ENCODE measurements around the gene SCGB1C1.
"Not testable (repeated sequence)": the region's sequence is repeated elsewhere in the genome, so short reads cannot be mapped to it uniquely, and the experiment has no call there.

Gene SCGB1C1

DNA sequence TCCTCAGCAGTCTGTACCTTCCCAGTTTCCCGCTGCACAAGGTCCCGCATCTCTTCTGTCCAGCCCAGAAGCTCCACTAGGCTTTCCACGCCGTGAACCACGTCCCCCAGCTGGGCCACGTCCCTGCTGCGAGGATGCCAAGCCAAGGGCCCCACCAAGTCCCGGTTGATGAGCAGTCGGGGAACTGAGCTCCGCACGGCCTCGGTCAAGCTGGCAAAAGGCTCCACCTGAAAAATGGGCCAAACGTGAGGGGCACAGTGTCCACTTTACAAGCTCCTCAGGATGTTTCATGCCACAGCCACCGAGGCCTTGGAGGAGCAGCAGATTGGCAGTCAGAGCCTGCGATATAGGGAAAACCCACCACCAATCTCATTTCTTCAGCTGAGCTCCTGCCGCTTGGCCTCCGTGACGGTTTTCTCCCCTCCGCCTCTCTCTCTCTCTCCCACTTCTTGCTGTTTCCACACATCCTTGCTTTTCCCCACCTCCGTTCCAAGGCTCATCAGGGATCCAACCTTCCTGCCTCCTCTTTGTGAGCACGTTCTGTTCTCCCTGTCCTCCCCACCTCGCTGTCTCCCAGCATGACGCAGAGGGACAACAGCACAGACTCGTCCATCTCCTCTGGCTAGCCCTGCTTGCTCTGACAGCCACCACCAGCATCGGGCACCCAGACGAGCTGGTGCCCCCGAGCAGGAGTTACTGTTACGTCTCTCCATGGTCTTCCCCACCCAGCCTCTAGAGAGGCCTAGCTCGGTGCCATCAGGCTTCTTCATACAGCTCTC, 26.1 kb downstream of the SCGB1C1 start:
- no peak for DNase-seq (ENCODE audit: low read depth in 2 of 2)

DNA sequence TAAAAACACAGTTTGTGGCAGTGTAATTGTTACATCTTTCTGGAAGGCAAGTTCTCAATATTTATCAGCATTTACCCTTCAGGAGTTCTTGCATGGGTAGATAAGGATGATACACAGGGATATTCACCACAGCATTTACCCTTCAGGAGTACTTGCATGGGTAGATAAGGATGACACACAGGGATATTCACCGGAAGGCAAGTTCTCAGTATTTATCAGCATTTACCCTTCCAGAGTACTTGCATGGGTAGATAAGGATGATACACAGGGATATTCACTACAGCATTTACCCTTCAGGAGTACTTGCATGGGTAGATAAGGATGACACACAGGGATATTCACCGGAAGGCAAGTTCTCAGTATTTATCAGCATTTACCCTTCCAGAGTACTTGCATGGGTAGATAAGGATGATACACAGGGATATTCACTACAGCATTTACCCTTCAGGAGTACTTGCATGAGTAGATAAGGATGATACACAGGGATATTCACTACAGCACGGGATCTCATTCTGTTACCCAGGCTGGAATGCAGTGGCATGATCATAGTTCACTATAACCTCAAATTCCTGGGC, 27.9 kb downstream of the SCGB1C1 start:
- not testable (repeated sequence) for DNase-seq (ENCODE audit: low read depth in 2 of 2)

DNA sequence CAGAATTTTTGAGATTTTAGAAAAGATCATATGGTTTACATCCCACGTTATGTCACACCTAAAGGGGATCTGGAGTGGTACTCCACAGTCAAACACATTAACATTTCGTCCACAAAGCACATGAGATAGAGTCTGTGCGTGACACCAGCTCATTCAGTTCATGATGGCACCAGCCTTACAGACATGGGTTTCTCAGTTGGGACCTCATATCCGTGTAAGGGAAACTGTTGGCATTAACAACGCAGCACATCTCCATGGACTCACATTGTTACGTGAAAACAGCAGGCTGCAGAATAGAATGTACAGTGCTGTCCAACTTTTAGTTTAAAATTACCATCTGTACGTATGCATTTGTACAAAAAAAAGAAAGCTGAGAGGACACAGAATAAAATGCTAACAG, 28.7 kb downstream of the SCGB1C1 start:
- DNase-seq (ENCODE audit: low read depth in 2 of 2): no peak

- DNase-seq (ENCODE audit: low read depth in 2 of 2): no peak
Observed at GRCh38 chr11:221998-222789, 29.3 kb downstream of the SCGB1C1 start.

DNA sequence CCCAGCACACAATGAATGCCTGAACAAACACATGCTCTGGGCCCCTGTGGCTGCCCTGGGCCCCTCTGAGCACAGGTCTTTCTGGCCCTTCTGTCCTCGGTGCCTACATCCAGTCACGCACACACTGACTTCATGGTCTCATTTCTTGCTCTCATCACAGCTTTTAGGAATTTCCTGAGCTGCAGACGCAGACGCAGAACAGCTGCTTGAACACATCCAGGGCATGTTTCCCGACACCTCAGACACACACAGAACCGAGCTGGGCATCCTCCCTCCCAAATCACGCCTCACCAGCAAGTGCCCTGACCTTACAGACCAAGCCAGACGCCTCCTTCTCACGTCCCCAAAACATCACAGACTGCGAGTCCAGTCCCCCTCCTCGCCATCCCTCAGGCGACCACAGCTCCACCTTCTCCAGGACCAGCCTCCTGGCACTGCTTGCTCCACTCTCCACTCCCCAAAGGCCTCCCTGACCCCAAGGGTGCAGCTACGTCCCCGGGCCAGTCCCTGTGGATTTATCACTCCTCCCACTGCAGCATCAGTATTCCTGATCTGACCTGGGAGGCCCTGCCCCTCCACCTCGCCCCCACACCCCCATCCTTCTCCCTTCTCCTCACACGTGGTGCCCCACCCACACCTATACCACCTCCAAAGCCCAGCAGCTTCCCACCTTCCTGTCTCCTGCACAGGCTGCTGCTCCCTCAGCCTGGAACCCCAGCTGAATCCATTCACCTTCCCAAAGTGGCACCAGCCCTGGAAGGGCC, 30.3 kb downstream of the SCGB1C1 start:
- no peak for DNase-seq (ENCODE audit: low read depth in 2 of 2)

DNA sequence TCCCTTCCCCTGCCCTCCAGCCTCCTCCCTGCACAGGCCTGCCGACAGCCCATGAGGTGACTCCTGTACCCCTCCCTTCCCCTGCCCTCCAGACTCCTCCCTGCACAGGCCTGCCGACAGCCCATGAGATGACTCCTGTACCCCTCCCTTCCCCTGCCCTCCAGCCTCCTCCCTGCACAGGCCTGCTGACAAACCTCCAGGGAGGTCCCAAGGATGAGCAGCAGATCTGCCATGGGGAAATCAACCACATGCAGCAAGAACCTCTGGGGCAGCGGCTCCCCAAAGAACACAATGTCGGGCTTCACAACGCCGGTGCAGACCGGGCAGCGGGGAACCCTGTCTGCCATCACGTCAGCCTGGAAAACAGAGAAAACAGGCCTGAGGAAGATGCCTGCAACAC, 31.0 kb downstream of the SCGB1C1 start:
- DNase-seq (ENCODE audit: low read depth in 2 of 2): no peak

GRCh38 chr11:224424-224823, 31.5 kb downstream of the SCGB1C1 start:
- no peak for DNase-seq (ENCODE audit: low read depth in 2 of 2)

GRCh38 chr11:225734-226453, 33.0 kb downstream of the SCGB1C1 start:
- no peak for DNase-seq (ENCODE audit: low read depth in 2 of 2)

GRCh38 chr11:227824-228379, 35.0 kb downstream of the SCGB1C1 start:
- no peak for DNase-seq (ENCODE audit: low read depth in 2 of 2)

GRCh38 chr11:230431-230830, 37.6 kb downstream of the SCGB1C1 start:
- DNase-seq (ENCODE audit: low read depth in 2 of 2): no peak

- DNase-seq (ENCODE audit: low read depth in 2 of 2): no peak
Observed at GRCh38 chr11:232783-233565, 40.1 kb downstream of the SCGB1C1 start.

- no peak for DNase-seq (ENCODE audit: low read depth in 2 of 2)
Observed at GRCh38 chr11:235180-235579, 42.3 kb downstream of the SCGB1C1 start.

DNA sequence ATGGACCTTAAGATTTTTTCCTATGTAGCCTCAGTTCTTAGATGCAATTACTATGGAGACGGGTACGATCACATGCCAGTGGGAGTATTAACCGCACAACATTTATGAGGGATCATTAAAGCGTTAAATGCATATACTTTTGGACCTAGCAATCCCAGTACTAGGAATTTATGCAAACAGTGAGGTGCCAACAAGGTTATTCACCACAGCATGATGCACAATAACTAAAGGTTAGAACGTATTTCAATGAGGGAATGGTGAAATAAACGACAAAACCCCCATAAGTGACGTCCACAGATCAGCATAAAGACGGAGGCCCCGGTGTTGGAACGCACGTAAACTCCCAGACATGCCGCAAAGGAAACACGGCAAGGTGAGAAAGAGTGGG, 42.7 kb downstream of the SCGB1C1 start:
- no peak for DNase-seq (ENCODE audit: low read depth in 2 of 2)

DNA sequence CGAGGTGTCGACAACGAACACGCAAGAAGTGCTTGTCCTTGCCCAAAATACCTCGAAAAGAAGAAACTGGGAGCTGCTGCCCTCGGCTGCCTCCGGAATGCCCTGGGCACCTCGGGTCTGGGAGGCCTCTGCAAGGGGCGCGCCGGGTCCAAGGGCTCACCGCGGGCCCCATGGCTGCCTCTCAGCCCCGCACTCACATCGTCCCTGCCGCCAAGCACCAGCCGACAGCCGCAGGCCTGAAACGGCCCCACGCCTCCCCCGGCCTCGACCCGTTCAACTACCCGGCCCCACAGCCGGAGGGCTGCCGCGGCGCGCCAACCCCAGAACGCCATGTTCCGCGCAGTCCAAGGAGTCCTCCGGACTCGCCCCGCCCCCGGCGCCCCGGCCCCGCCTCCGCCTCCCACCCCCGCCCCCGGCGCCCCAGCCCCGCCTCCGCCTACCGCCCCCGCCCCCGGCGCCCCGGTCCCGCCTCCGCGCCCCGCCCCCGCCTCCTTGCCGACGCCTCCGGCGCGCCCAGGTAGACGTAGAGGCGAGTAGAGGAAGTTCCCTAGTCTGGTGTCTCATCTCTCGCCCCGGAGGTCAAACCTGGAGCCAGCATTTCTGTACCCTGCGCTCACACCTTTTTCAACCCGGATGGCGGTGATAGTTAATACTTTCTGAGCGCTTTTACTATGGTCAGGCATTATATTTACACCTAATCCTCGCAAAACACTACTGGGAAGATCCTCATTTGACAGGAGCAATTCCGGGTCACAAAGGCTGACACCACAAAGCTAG, 43.3 kb downstream of the SCGB1C1 start, which contains the start of gene SIRT3:
Gene SIRT3 (minus strand): TSS at position 346 of the 777 bp plus-strand sequence. CDS start 14 bp downstream, at position 332.
- peak; percentile 53 to 72 for DNase-seq (ENCODE audit: low read depth in 2 of 2)

GRCh38 chr11:236774-237767, 44.2 kb downstream of the SCGB1C1 start, which contains the start of gene PSMD13:
PSMD13 (plus strand) TSS chr11:236976; CDS start chr11:237050, 74 bp downstream.
- peak; percentile 73 to 74 for DNase-seq (ENCODE audit: low read depth in 2 of 2)

GRCh38 chr11:238346-238745, 45.5 kb downstream of the SCGB1C1 start:
- DNase-seq (ENCODE audit: low read depth in 2 of 2): not testable (repeated sequence)

DNA sequence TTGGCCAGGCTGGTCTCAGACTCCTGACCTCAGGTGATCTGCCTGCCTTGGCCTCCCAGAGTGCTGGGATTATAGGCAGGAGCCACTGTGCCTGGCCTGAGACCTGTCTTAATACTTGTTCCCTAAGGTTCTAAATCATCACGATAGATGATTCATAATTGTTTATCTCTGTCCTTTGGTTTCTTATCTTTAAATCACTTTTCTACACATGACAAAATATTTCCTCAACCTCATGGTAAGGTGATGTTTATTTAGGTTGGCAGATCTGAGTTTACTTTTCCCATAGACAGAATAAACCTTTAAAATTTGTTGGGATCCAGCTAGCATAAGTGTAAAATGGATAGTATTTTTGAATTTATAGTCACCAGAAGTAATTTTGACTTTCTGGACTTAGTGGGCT, 47.4 kb downstream of the SCGB1C1 start:
- DNase-seq (ENCODE audit: low read depth in 2 of 2): no peak

DNA sequence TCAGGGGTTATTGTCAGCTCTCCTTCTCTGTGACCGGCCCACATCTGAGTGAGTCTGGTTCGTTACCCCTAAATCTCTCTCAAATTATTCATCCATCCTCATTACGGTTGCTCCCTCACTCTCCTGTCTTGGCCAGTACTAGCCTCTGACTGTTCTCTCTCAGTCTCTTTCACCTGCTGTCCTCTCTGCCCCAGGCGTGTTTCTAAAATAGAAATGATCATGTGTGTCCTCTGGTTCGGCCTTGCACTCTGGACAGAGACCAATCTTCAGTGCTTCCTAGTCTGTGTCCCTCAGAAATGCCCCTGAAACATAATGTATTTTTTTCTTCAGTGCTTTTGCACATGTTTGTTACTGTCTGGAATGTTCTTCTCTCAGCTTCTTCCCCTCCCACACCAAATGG, 48.8 kb downstream of the SCGB1C1 start:
- no peak for DNase-seq (ENCODE audit: low read depth in 2 of 2)
